GM18907 (cell line): Measurements from ENCODE around the gene MARCKSL1.
"Not testable (repeated sequence)": the region's sequence is repeated elsewhere in the genome, so short reads cannot be mapped to it uniquely, and the experiment has no call there.

Source experiments
- ATAC-seq: cut with Tn5 transposase; IDR thresholded peaks from one replicate; pipeline ENCODE4 v1.9.1; 2021; ENCODE audit warnings: mild to moderate bottlenecking, moderate library complexity; ENCODE audit not compliant: unreplicated experiment

Gene MARCKSL1

GRCh38 chr1:32334274-32334861, 1.7 kb downstream of the MARCKSL1 start:
- no peak for ATAC-seq

DNA sequence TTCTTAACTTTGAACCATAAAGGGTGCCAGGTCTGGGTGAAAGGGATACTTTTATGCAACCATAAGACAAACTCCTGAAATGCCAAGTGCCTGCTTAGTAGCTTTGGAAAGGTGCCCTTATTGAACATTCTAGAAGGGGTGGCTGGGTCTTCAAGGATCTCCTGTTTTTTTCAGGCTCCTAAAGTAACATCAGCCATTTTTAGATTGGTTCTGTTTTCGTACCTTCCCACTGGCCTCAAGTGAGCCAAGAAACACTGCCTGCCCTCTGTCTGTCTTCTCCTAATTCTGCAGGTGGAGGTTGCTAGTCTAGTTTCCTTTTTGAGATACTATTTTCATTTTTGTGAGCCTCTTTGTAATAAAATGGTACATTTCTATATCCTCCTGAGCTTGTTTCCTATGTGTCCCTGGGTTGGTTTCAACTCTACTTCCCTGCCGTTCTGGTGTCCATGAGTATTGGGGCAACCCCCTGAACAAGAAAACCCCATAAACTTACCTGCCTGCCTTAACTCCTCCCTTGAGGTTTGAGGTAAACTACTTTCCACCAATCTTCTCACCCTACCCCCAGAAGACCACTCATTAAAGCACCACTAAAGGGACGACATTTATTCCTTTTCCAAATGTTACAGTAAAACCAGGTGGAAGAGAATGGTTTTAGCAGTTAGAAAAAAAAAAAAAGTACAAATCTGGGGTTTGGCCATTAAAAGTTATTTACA, 2.6 kb downstream of the MARCKSL1 start:
- no peak for ATAC-seq

GRCh38 chr1:32332290-32333079, 3.5 kb downstream of the MARCKSL1 start:
- ATAC-seq = no peak

DNA sequence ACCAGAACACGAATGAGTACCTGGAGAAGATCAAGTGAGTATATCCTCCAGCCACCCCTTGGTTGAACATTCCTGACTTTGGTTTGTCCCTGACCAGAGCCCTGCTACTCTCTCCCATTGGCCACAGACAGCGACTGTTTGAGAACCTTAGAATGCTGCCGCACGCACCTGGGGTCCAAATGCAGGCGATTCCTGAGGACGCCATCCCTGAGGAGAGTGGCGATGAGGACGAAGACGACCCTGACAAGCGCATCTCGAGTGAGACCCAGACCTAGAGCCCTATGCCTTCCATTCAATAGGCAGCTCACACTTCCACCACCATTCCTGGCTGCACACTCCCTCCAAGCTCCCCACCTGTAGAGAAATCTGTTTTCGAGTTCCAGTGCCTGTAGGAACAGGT, 4.5 kb downstream of the MARCKSL1 start:
- ATAC-seq = no peak

DNA sequence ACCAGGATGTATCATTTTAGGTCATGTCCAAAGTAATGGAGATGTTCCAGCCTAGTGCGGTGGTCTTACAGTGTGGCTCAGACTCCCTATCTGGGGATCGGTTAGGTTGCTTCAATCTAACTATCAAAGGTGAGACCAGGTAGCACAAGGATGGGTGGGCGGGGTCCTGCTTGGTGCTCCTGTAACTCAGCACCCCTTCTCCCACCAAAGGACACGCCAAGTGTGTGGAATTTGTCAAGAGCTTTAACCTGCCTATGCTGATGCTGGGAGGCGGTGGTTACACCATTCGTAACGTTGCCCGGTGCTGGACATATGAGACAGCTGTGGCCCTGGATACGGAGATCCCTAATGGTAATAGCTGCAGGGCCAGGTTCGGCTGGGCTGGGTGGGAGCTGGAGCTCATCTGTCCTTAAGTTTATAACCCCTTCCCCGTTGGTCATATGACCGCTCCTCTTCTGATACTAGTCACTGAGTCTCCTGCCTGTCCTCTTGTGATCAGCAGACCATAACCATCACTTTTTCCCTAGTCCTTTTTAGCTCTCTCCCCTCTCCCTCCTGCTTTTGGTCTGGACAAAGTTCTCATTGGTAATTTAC, 5.4 kb downstream of the MARCKSL1 start:
- ATAC-seq = no peak

- ATAC-seq = no peak
These were observed 6.0 kb downstream of the MARCKSL1 start for GRCh38 chr1:32329931-32330466.

DNA sequence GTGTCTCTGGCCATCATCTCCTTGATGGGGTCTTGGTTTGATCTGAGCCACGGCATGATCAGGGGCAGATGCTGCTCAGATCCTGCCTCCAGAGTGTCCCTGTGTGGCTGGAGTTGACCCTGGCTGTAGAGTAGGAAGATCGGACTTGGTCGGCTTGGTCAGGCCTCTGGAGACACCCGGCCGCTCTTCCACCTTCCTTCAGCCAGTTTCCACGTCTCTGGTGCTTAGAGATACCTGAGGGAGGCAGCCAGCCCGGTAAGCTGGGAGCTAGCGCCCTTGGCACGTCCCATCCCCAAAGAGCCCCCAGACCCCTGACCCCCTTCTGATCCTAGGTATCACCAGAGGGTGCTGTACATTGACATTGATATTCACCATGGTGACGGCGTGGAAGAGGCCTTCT, 8.8 kb downstream of the MARCKSL1 start:
- no peak for ATAC-seq

DNA sequence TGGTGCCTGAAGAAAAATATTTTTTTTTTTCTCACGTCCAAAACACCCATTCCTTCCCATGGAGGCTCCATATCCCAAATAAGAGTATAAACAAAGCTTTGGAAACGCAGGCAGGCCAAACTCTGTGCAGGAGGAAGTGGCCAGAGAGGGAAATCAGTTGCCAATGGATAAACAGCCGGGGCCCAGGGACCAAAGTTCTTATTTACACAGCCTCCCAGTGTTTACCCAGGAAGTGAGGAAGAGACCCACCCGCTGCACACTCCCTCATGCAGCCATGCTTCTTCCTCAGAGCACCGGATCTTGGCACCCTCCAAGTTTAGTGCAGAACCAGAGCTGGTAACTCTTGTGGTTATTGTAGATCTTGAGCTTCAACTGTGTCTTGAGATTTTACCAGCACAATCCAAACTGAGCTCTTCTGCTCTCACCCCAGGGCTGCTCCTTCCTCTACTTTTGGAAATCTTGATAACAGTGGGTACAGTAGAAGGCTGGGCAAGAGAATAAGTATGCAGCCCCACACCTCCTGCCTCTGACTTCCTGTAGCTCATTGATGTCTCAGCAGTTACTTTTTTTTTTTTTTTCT, 14.2 kb downstream of the MARCKSL1 start:
- no peak for ATAC-seq

DNA sequence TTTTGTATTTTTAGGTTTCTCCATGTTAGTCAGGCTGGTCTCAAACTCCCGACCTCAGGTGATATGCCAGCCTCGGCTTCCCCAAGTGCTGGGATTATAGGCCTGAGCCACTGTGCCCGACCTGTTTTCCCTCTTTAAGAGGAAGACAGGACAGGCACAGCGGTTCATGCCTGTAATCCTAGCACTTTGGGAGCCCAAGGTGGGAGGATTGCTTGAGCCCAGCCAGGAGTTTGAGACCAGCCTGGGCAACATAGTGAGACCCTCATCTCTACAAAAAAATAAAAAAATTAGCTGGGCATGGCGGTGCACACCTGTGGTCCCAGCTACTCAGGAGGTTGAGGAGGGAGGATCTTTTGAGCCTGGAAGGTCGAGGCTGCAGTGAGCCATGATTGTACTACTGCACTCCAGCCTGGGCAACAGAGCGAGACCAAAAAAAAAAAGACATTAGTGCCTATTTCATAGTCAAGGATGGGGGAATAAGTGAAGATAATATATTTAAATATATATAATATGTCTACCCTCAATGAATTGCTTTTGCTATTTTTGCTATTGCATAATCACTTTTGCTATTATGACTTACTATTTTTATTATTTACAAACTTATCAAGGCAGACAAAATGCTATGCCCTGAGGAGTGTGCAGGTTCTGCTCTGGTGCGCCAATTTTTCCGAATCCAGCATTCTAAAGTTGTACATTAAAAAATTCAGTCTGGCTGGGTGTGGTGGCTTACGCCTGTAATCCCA, 17.7 kb downstream of the MARCKSL1 start:
- ATAC-seq = no peak

GRCh38 chr1:32316903-32317277, 19.1 kb downstream of the MARCKSL1 start:
- peak; percentile 12 for ATAC-seq

- ATAC-seq = no peak
These were observed 24.2 kb downstream of the MARCKSL1 start for GRCh38 chr1:32311709-32312393.

- no peak for ATAC-seq
These were observed 26.1 kb downstream of the MARCKSL1 start for GRCh38 chr1:32309960-32310359.

DNA sequence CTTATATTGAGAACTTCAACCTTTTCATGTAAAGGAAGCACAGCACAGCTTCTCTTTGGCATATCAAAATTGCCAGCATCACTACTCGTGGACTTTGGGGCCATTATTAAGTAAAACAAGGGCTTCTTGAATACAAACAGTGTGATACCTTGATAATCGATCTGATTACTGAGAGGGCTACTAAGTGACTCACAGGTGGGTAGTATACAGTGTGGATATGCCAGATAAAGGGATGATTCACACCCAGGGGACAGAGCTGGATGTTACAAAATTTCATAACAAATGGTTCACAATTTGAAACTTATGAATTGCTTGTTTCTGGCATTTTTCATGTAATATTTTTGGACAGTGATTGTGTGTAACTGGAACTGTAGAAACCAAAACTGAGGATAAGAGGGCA, 28.7 kb downstream of the MARCKSL1 start:
- ATAC-seq = no peak

DNA sequence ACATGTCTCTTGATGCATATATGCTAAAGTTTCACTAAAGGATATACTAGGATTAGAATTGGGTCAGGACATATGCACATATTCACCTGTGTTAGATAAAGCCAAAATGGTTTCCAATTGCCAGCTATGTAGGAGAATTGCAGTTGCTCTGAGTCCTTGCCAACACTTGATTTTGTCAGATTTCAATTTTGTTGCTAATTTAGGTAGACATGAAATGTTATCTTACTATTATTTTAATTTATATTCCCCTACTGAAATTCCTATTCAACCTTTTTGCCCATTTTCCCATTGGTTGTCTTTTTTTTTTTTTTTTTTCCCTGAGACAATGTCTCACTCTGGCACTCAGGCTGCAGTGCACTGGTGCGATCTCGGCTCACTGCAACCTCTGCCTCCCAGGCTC, 30.7 kb downstream of the MARCKSL1 start:
- no peak for ATAC-seq

- no peak for ATAC-seq
These were observed 31.9 kb downstream of the MARCKSL1 start for GRCh38 chr1:32303997-32304622.

- ATAC-seq = no peak
These were observed 32.7 kb downstream of the MARCKSL1 start for GRCh38 chr1:32303358-32303757.

GRCh38 chr1:32299327-32299726, 36.7 kb downstream of the MARCKSL1 start:
- no peak for ATAC-seq

DNA sequence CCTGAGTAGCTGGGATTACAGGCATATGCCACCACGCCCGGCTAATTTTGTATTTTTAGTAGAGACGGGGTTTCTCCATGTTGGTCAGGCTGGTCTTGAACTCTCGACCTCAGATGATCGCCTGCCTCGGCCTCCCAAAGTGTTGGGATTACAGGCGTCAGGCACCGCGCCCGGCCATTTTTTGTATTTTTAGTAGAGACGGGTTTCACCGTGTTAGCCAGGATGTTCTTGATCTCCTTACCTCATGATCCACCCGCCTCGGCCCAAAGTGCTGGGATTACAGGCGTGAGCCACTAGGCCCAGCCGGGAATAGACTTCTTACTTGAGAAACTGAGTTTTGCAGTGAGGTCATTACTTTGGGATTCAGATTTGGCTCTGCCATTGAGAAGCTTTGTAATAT, 37.8 kb downstream of the MARCKSL1 start:
- not testable (repeated sequence) for ATAC-seq
